GM13977 (cell line): ENCODE results near the gene DHFR.
A peak's percentile ranks its signal among the peaks of the same experiment; 100 is the strongest.

Experiments used
- DNase-seq: peaks from one replicate; pipeline ENCODE4 v3.0.0; 2012; ENCODE audit warnings: low spot score
- CTCF ChIP-seq: IDR thresholded peaks from 2 replicates; pipeline ENCODE4 v1.5.1; 2012; ENCODE audit warnings: mild to moderate bottlenecking, control low read depth; ENCODE audit not compliant: insufficient read depth; ENCODE audit errors: extremely low read depth, missing control alignments
- in situ Hi-C: fragments of 300-500 bp; cut with MboI; formaldehyde crosslinking; loops from one replicate; pipeline ENCODE4 v1.12.0; 2022; ENCODE audit warnings: low sequenced_read_pairs, low pct_unique_long_range_greater_than_20kb, mixed read lengths, inconsistent platforms; ENCODE audit not compliant: unreplicated experiment

DHFR gene

GRCh38 chr5:80697100-80697499 lies 42.3 kb upstream of the DHFR start:
- TF ChIP-seq CTCF: no peak
- in situ Hi-C loops: loop anchor here (25.0 kb wide), 1 partner anchor 490 kb away; no protein-coding TSS in a partner anchor
- no peak for DNase-seq

- no peak for TF ChIP-seq CTCF
- DNase-seq: no peak
- in situ Hi-C loops: loop anchor here (25.0 kb wide), 1 partner anchor 491 kb away; no protein-coding TSS in a partner anchor
Measured at GRCh38 chr5:80696450-80696849, 41.7 kb upstream of the DHFR start.

GRCh38 chr5:80695666-80696065 lies 40.9 kb upstream of the DHFR start:
- DNase-seq: no peak
- in situ Hi-C loops: loop anchor here (25.0 kb wide), 1 partner anchor 492 kb away; no protein-coding TSS in a partner anchor
- no peak for TF ChIP-seq CTCF

- no peak for DNase-seq
- in situ Hi-C loops: loop anchor here (25.0 kb wide), 1 partner anchor 498 kb away; no protein-coding TSS in a partner anchor
- TF ChIP-seq CTCF: no peak
Measured at GRCh38 chr5:80689627-80690026, 34.8 kb upstream of the DHFR start.

GRCh38 chr5:80688648-80689420 lies 34.1 kb upstream of the DHFR start:
- no peak for TF ChIP-seq CTCF
- DNase-seq: no peak
- in situ Hi-C loops: loop anchor here (25.0 kb wide), 1 partner anchor 498 kb away; no protein-coding TSS in a partner anchor

- in situ Hi-C loops: loop anchor here (25.0 kb wide), 1 partner anchor 501 kb away; no protein-coding TSS in a partner anchor
- TF ChIP-seq CTCF: peak; percentile 24
- no peak for DNase-seq
Measured at GRCh38 chr5:80686757-80687156, 32.0 kb upstream of the DHFR start.
